BJ (cell line): ENCODE measurements around the gene LAMC2. TPM values are rescaled to one million over a fixed set of nuclear protein-coding genes. Genes with fewer than 3 reads are reported as not detected.

ENCODE experiments used
- CTCF ChIA-PET: fragments of 350-600 bp; formaldehyde crosslinking; extraction: SDS; loops from one replicate; lab custom pipeline; 2021; ENCODE audit warnings: antibody characterized with exemption, inconsistent platforms; lab: Yijun Ruan, JAX
- POLR2A ChIA-PET: fragments of 300-600 bp; sonication (Branson Sonifier 250); formaldehyde crosslinking; extraction: SDS; loops from one replicate; lab custom pipeline; 2021; ENCODE audit warnings: antibody characterized with exemption; lab: Charles Lee
- DNase-seq: peaks from one replicate; pipeline ENCODE4 v3.0.0-alpha.2; 2011; ENCODE audit warnings: low read depth
- H3K27me3 ChIP-seq: 2 replicates; pipeline ENCODE4 v1.6.0; 2011; ENCODE audit warnings: low read length; ENCODE audit not compliant: control insufficient read depth, insufficient read depth
- H3K36me3 ChIP-seq: 2 replicates; pipeline ENCODE4 v1.5.1; 2011; ENCODE audit warnings: low read length; ENCODE audit not compliant: control insufficient read depth, insufficient read depth
- H3K4me3 ChIP-seq: 2 replicates; pipeline ENCODE4 v1.5.1; 2011; ENCODE audit warnings: low read depth, mild to moderate bottlenecking, control low read depth, low read length
- CTCF ChIP-seq: IDR thresholded peaks from 2 replicates; pipeline ENCODE4 v1.5.1; 2011; ENCODE audit warnings: low read depth, mild to moderate bottlenecking, control low read depth, inconsistent platforms, low read length, moderate library complexity; ENCODE audit not compliant: insufficient read depth
- polyA plus RNA-seq: library from polyadenylated mRNA; depleted of rRNA; stranded (reverse); fragments of >200 nt; gene quantifications from 2 replicates; pipeline ENCODE4 v1.2.3, GENCODE V29; 2011

LAMC2 gene
- polyA plus RNA-seq, 1 experiment, result 0.70 TPM

- Histone ChIP-seq H3K36me3 (no peaks in the 10 kb centered on the region), H3K27me3 (no peaks in the 10 kb centered on the region), H3K4me3 (no peak overlapping the region)
- ChIA-PET POLR2A (no interaction called here), CTCF (no interaction called here)
- no peak for DNase-seq
- no peak for TF ChIP-seq CTCF
Measured at GRCh38 chr1:183249941-183250452, 63.9 kb downstream of the LAMC2 start.

- POLR2A ChIA-PET, result no interaction called here
- CTCF ChIA-PET, result no interaction called here
- TF ChIP-seq CTCF, result no peak
- no peaks in the 10 kb centered on the region for H3K27me3 ChIP-seq
- DNase-seq, result no peak
- H3K36me3 ChIP-seq, result no peaks in the 10 kb centered on the region
- no peak overlapping the region for H3K4me3 ChIP-seq
Measured at GRCh38 chr1:183251101-183251958, 65.3 kb downstream of the LAMC2 start.

- no peak for TF ChIP-seq CTCF
- Histone ChIP-seq H3K36me3 (no peaks in the 10 kb centered on the region), H3K4me3 (no peak overlapping the region), H3K27me3 (no peaks in the 10 kb centered on the region)
- CTCF ChIA-PET, result no interaction called here
- POLR2A ChIA-PET, result no interaction called here
- DNase-seq, result no peak
Measured at GRCh38 chr1:183251959-183252450, 65.9 kb downstream of the LAMC2 start.

GRCh38 chr1:183255073-183255472 lies 69.0 kb downstream of the LAMC2 start:
- CTCF ChIA-PET, result no interaction called here
- POLR2A ChIA-PET, result no interaction called here
- Histone ChIP-seq H3K27me3 (no peaks in the 10 kb centered on the region), H3K4me3 (no peak overlapping the region), H3K36me3 (no peaks in the 10 kb centered on the region)
- TF ChIP-seq CTCF, result no peak
- no peak for DNase-seq

- Histone ChIP-seq H3K27me3 (no peaks in the 10 kb centered on the region), H3K4me3 (no peak overlapping the region), H3K36me3 (no peaks in the 10 kb centered on the region)
- ChIA-PET CTCF (interaction anchor here (0.6 to 1.4 kb wide), 3 partner anchors 12 to 54 kb away, joined by 3 to 5 read pairs (median 4); no protein-coding TSS in a partner anchor), POLR2A (no interaction called here)
- no peak for DNase-seq
- no peak for TF ChIP-seq CTCF
Measured at GRCh38 chr1:183259924-183260323, 73.9 kb downstream of the LAMC2 start.
